Upper lobe of right lung (tissue), 1 donor: Measurements from ENCODE around the gene ABCF3. TPM values are rescaled to one million over a fixed set of nuclear protein-coding genes. Genes with fewer than 3 reads are reported as not detected.

Source experiments
- ATAC-seq: fragments of 200-7000 bp; cut with Tn5 transposase; one replicate; pipeline ENCODE4 v1.9.1; 2020; ENCODE audit warnings: mild to moderate bottlenecking, moderate library complexity
- DNase-seq: peaks from one replicate; pipeline ENCODE4 v3.0.0-alpha.2; 2020
- H3K27ac ChIP-seq: fragments of 200-600 bp; one replicate; pipeline ENCODE4 v1.8.0; 2022
- H3K27me3 ChIP-seq: fragments of 200-600 bp; one replicate; pipeline ENCODE4 v1.8.0; 2022; ENCODE audit warnings: mild to moderate bottlenecking
- H3K36me3 ChIP-seq: fragments of 200-600 bp; one replicate; pipeline ENCODE4 v1.8.0; 2022
- H3K4me1 ChIP-seq: fragments of 200-600 bp; one replicate; pipeline ENCODE4 v1.8.0; 2022
- H3K4me3 ChIP-seq: fragments of 200-600 bp; one replicate; pipeline ENCODE4 v1.8.0; 2022; ENCODE audit warnings: mild to moderate bottlenecking
- H3K9me3 ChIP-seq: fragments of 200-600 bp; one replicate; pipeline ENCODE4 v1.8.0; 2022
- CTCF ChIP-seq: fragments of 200-600 bp; IDR thresholded peaks from one replicate; pipeline ENCODE4 v1.8.0; 2022; ENCODE audit warnings: antibody characterized with exemption
- intact Hi-C: fragments of 100-400 bp; cut with DNase I; formaldehyde crosslinking; loops from one replicate; pipeline ENCODE4 v1.11.0; 2022
- long read RNA-seq: library from polyadenylated mRNA; unstranded; transcript quantifications from one replicate; pipeline ENCODE4 v2.0.0, GENCODE V29; 2021
- total RNA-seq: library from RNA; stranded (reverse); fragmentation: NEBNext Ultra II Directional; extraction: Animal tissue kit (Norgen Biotek cat#: 25700); gene quantifications from one replicate; pipeline ENCODE4 v1.2.1, GENCODE V29; 2021
- donor health status: DM: no; HTN: yes; CAD: no; lungs with severe emphysema.

Gene ABCF3
- total RNA-seq: 60.9 TPM
- long read RNA-seq, transcript ABCF3-203 (21 exons, 2,624 nt): major isoform, 76 of 127 reads
- long read RNA-seq, partial matches to known transcripts: 11 of 127 reads
- long read RNA-seq, other reads (novel, unspliced or antisense): 40 of 127 reads

- Histone ChIP-seq H3K4me3 (peak within 1 kb of the TSS; percentile 84), H3K9me3 (no peaks in the 10 kb centered on the region), H3K36me3 (peaks cover 66% of the 10 kb centered on the region), H3K4me1 (peaks cover 19% of the 10 kb centered on the region), H3K27ac (peak within 1 kb of the TSS; percentile 84), H3K27me3 (no peaks in the 10 kb centered on the region)
- DNase-seq: peak; percentile 82
- intact Hi-C loops: no loop called here
- TF ChIP-seq CTCF: no peak
- ATAC-seq: peak; percentile 37
These were observed at the start of gene ABCF3 for GRCh38 chr3:184186184-184186901. Gene ABCF3, plus strand, starts transcription at chr3:184186199. Its CDS starts 9 bp downstream, at chr3:184186208.

- Histone ChIP-seq H3K27me3 (no peaks in the 10 kb centered on the region), H3K4me1 (peaks cover 17% of the 10 kb centered on the region), H3K27ac (no peak overlapping the region), H3K36me3 (peaks cover 81% of the 10 kb centered on the region), H3K4me3 (no peak overlapping the region), H3K9me3 (no peaks in the 10 kb centered on the region)
- no peak for TF ChIP-seq CTCF
- intact Hi-C loops: loop anchor here (10.0 kb wide), 1 partner anchor 104 kb away; the partner anchor contains the start of genes ALG3 and EEF1AKMT4
- DNase-seq (no peak), ATAC-seq (no peak)
These were observed 45.6 kb upstream of the ABCF3 start for GRCh38 chr3:184140436-184140835.

- peaks cover 94% of the 10 kb centered on the region for H3K36me3 ChIP-seq
These were observed 43.8 kb upstream of the ABCF3 start for GRCh38 chr3:184142199-184142598.

GRCh38 chr3:184143327-184143726 lies 42.7 kb upstream of the ABCF3 start:
- TF ChIP-seq CTCF: no peak
- intact Hi-C loops: loop anchor here (10.0 kb wide), 1 partner anchor 101 kb away; the partner anchor contains the start of genes ALG3 and EEF1AKMT4
- DNase-seq: no peak
- no peak for ATAC-seq
- Histone ChIP-seq H3K27me3 (no peaks in the 10 kb centered on the region), H3K4me3 (no peak overlapping the region), H3K36me3 (peaks cover 84% of the 10 kb centered on the region), H3K9me3 (no peaks in the 10 kb centered on the region), H3K4me1 (no peaks in the 10 kb centered on the region), H3K27ac (no peak overlapping the region)

More at GRCh38 chr3:184142199-184142598, 43.8 kb upstream of the ABCF3 start:
- no peak overlapping the region for H3K27ac ChIP-seq
- DNase-seq: no peak
- H3K4me1 ChIP-seq: peaks cover 2% of the 10 kb centered on the region
- no peaks in the 10 kb centered on the region for H3K27me3 ChIP-seq
- intact Hi-C loops: loop anchor here (10.0 kb wide), 1 partner anchor 103 kb away; the partner anchor contains the start of genes ALG3 and EEF1AKMT4
- no peak for ATAC-seq
- TF ChIP-seq CTCF: no peak
- H3K9me3 ChIP-seq: no peaks in the 10 kb centered on the region
- H3K4me3 ChIP-seq: no peak overlapping the region

GRCh38 chr3:184144505-184144904 lies 41.5 kb upstream of the ABCF3 start:
- no peak for ATAC-seq
- H3K9me3 ChIP-seq: no peaks in the 10 kb centered on the region
- TF ChIP-seq CTCF: no peak
- H3K4me3 ChIP-seq: no peak overlapping the region
- no peaks in the 10 kb centered on the region for H3K27me3 ChIP-seq
- intact Hi-C loops: loop anchor here (10.0 kb wide), 1 partner anchor 100 kb away; the partner anchor contains the start of genes ALG3 and EEF1AKMT4
- H3K27ac ChIP-seq: no peak overlapping the region
- H3K36me3 ChIP-seq: peaks cover 72% of the 10 kb centered on the region
- H3K4me1 ChIP-seq: no peaks in the 10 kb centered on the region
- no peak for DNase-seq
